Trophoblast cell (in vitro differentiated cells and primary cell): ENCODE results near the gene KATNAL1.

Experiments used
- DNase-seq, 2 donors: peaks; one replicate each; pipeline ENCODE4 v3.0.0-alpha.2; 2016
- H2AFZ ChIP-seq: 2 replicates; pipeline ENCODE4 v1.6.1; 2013; ENCODE audit warnings: low read length, moderate library complexity, mild to moderate bottlenecking; ENCODE audit not compliant: insufficient read depth, poor library complexity
- H2AK5ac ChIP-seq: 2 replicates; pipeline ENCODE4 v1.6.1; 2013; ENCODE audit warnings: mild to moderate bottlenecking, low read length
- H2BK120ac ChIP-seq: 2 replicates; pipeline ENCODE4 v1.6.1; 2013; ENCODE audit warnings: low read length, mild to moderate bottlenecking, moderate library complexity; ENCODE audit not compliant: insufficient read depth, poor library complexity
- H2BK12ac ChIP-seq: 2 replicates; pipeline ENCODE4 v1.6.1; 2013; ENCODE audit warnings: mild to moderate bottlenecking, low read length, moderate library complexity
- H2BK5ac ChIP-seq: 2 replicates; pipeline ENCODE4 v1.6.1; 2013; ENCODE audit warnings: low read length, low read depth, moderate library complexity, mild to moderate bottlenecking; ENCODE audit not compliant: poor library complexity
- H3K14ac ChIP-seq: 2 replicates; pipeline ENCODE4 v1.6.1; 2013; ENCODE audit warnings: mild to moderate bottlenecking, low read length
- H3K18ac ChIP-seq: 2 replicates; pipeline ENCODE4 v1.6.1; 2013; ENCODE audit warnings: mild to moderate bottlenecking, low read length
- H3K23ac ChIP-seq: 2 replicates; pipeline ENCODE4 v1.6.1; 2013; ENCODE audit warnings: low read length
- H3K27ac ChIP-seq: 2 replicates; pipeline ENCODE4 v1.5.1; 2013; ENCODE audit warnings: low read depth, mild to moderate bottlenecking, inconsistent platforms, low read length, moderate library complexity
- H3K27me3 ChIP-seq: 2 replicates; pipeline ENCODE4 v1.6.1; 2013; ENCODE audit warnings: inconsistent platforms, mild to moderate bottlenecking, low read length, moderate library complexity; ENCODE audit not compliant: insufficient read depth
- H3K36me3 ChIP-seq, 2 experiments: 1 replicate in 1 of 2; 2 replicates in 1 of 2; pipeline ENCODE4 v1.6.1; 2013; ENCODE audit warnings: low read length in 2 of 2, mild to moderate bottlenecking in 2 of 2, moderate library complexity in 1 of 2; ENCODE audit not compliant: insufficient read depth in 2 of 2, control insufficient read depth in 1 of 2
- H3K4ac ChIP-seq: 2 replicates; pipeline ENCODE4 v1.6.1; 2013; ENCODE audit warnings: low read depth, mild to moderate bottlenecking, low read length, moderate library complexity
- H3K4me1 ChIP-seq, 2 experiments: 1 replicate in 1 of 2; 2 replicates in 1 of 2; pipeline ENCODE4 v1.6.1; 2013; ENCODE audit warnings: low read length in 2 of 2, mild to moderate bottlenecking in 2 of 2, moderate library complexity in 1 of 2; ENCODE audit not compliant: insufficient read depth in 2 of 2, control insufficient read depth in 1 of 2
- H3K4me2 ChIP-seq: 2 replicates; pipeline ENCODE4 v1.6.1; 2013; ENCODE audit warnings: inconsistent platforms, mild to moderate bottlenecking, low read length, moderate library complexity
- H3K4me3 ChIP-seq: 2 replicates; pipeline ENCODE4 v1.5.1; 2013; ENCODE audit warnings: mild to moderate bottlenecking, low read depth, low read length, inconsistent platforms
- H3K79me1 ChIP-seq: one replicate; pipeline ENCODE4 v1.6.1; 2013; ENCODE audit warnings: low read length
- H3K79me2 ChIP-seq: 2 replicates; pipeline ENCODE4 v1.6.1; 2013; ENCODE audit warnings: low read length, mild to moderate bottlenecking; ENCODE audit not compliant: control insufficient read depth, insufficient read depth, poor library complexity
- H3K9ac ChIP-seq: 2 replicates; pipeline ENCODE4 v1.6.1; 2013; ENCODE audit warnings: mild to moderate bottlenecking, low read length
- H3K9me3 ChIP-seq: 2 replicates; pipeline ENCODE4 v1.6.1; 2013; ENCODE audit warnings: low read depth, mild to moderate bottlenecking, control low read depth, inconsistent platforms, low read length; ENCODE audit not compliant: insufficient read depth
- H4K12ac ChIP-seq: 2 replicates; pipeline ENCODE4 v1.6.1; 2013; ENCODE audit warnings: low read depth, mild to moderate bottlenecking, low read length, moderate library complexity
- H4K8ac ChIP-seq: 2 replicates; pipeline ENCODE4 v1.6.1; 2013; ENCODE audit warnings: low read depth, mild to moderate bottlenecking, low read length, moderate library complexity
- H4K91ac ChIP-seq: one replicate; pipeline ENCODE4 v1.6.1; 2013; ENCODE audit warnings: low read depth, mild to moderate bottlenecking, low read length, moderate library complexity
- WGBS: extraction: QIAGEN DNeasy Blood & Tissue Kit; methylation state at CpG from one replicate; pipeline ENCODE4 v1.1.7; 2013; ENCODE audit warnings: missing lambda C conversion rate; ENCODE audit not compliant: insufficient read length, insufficient coverage; ENCODE audit errors: extremely low coverage; 5-methylcytosine and 5-hydroxymethylcytosine counted together

KATNAL1 gene

GRCh38 chr13:30193279-30194234, 113.8 kb downstream of the KATNAL1 start:
- Histone ChIP-seq H2BK5ac (no peak overlapping the region), H3K18ac (no peak overlapping the region), H3K36me3 (no peaks in the 10 kb centered on the region), H3K4me3 (no peak overlapping the region), H2BK120ac (no peak overlapping the region), H2AFZ (no peak overlapping the region), H3K27me3 (no peaks in the 10 kb centered on the region), H3K4me1 (peaks cover 3 to 7% of the 10 kb centered on the region in 2 experiments), H4K8ac (no peak overlapping the region), H4K12ac (no peak overlapping the region), H3K9ac (no peak overlapping the region), H4K91ac (no peak overlapping the region), H3K4ac (no peak overlapping the region), H3K27ac (no peak overlapping the region), H3K23ac (no peak overlapping the region), H2BK12ac (no peak overlapping the region), H3K4me2 (no peak overlapping the region), H3K79me1 (no peaks in the 10 kb centered on the region), H3K14ac (no peak overlapping the region), H2AK5ac (no peak overlapping the region), H3K79me2 (no peaks in the 10 kb centered on the region), H3K9me3 (no peaks in the 10 kb centered on the region)
- no CpG with 5 or more reads among the region's 11 CpGs for WGBS
- no peak for DNase-seq

- H4K12ac ChIP-seq: no peak overlapping the region
- H3K9ac ChIP-seq: no peak overlapping the region
- WGBS: no CpG with 5 or more reads among the region's 10 CpGs
- H3K18ac ChIP-seq: no peak overlapping the region
- H2BK12ac ChIP-seq: no peak overlapping the region
- H2BK5ac ChIP-seq: no peak overlapping the region
- H3K79me1 ChIP-seq: no peaks in the 10 kb centered on the region
- no peak overlapping the region for H4K8ac ChIP-seq
- H4K91ac ChIP-seq: no peak overlapping the region
- peaks cover 3 to 7% of the 10 kb centered on the region in 2 experiments for H3K4me1 ChIP-seq
- H2BK120ac ChIP-seq: no peak overlapping the region
- H3K23ac ChIP-seq: no peak overlapping the region
- no peaks in the 10 kb centered on the region for H3K36me3 ChIP-seq
- no peak overlapping the region for H3K27ac ChIP-seq
- H3K4me2 ChIP-seq: no peak overlapping the region
- H2AFZ ChIP-seq: no peak overlapping the region
- H3K14ac ChIP-seq: no peak overlapping the region
- H3K79me2 ChIP-seq: no peaks in the 10 kb centered on the region
- H3K27me3 ChIP-seq: no peaks in the 10 kb centered on the region
- no peaks in the 10 kb centered on the region for H3K9me3 ChIP-seq
- H2AK5ac ChIP-seq: no peak overlapping the region
- H3K4me3 ChIP-seq: no peak overlapping the region
- DNase-seq: peak in 1 of 2 donors; percentile 6
- H3K4ac ChIP-seq: no peak overlapping the region
These were observed 114.8 kb downstream of the KATNAL1 start for GRCh38 chr13:30192320-30193093.

GRCh38 chr13:30191491-30192100, 115.8 kb downstream of the KATNAL1 start:
- H3K9ac ChIP-seq: no peak overlapping the region
- H3K4me2 ChIP-seq: no peak overlapping the region
- H2AK5ac ChIP-seq: no peak overlapping the region
- H3K18ac ChIP-seq: no peak overlapping the region
- no peak overlapping the region for H3K4me3 ChIP-seq
- no peak overlapping the region for H4K91ac ChIP-seq
- no peak overlapping the region for H2BK12ac ChIP-seq
- H3K79me2 ChIP-seq: no peaks in the 10 kb centered on the region
- peaks cover 3 to 11% of the 10 kb centered on the region in 2 experiments for H3K4me1 ChIP-seq
- H3K23ac ChIP-seq: no peak overlapping the region
- H3K14ac ChIP-seq: no peak overlapping the region
- no peaks in the 10 kb centered on the region for H3K79me1 ChIP-seq
- no CpG with 5 or more reads among the region's 5 CpGs for WGBS
- H2BK5ac ChIP-seq: no peak overlapping the region
- no peak overlapping the region for H2AFZ ChIP-seq
- no peak overlapping the region for H3K4ac ChIP-seq
- H3K27ac ChIP-seq: no peak overlapping the region
- H4K12ac ChIP-seq: no peak overlapping the region
- DNase-seq: no peak
- H3K36me3 ChIP-seq: no peaks in the 10 kb centered on the region
- no peaks in the 10 kb centered on the region for H3K9me3 ChIP-seq
- H3K27me3 ChIP-seq: no peaks in the 10 kb centered on the region
- no peak overlapping the region for H4K8ac ChIP-seq
- H2BK120ac ChIP-seq: no peak overlapping the region

- Histone ChIP-seq H3K36me3 (no peaks in the 10 kb centered on the region), H3K18ac (no peak overlapping the region), H3K23ac (no peak overlapping the region), H3K79me2 (no peaks in the 10 kb centered on the region), H3K27me3 (no peaks in the 10 kb centered on the region), H3K79me1 (no peaks in the 10 kb centered on the region), H3K4me3 (no peak overlapping the region), H3K4me1 (peaks cover 9 to 13% of the 10 kb centered on the region in 2 experiments), H3K4ac (no peak overlapping the region), H2BK5ac (no peak overlapping the region), H4K12ac (no peak overlapping the region), H3K27ac (no peak overlapping the region), H4K91ac (no peak overlapping the region), H2AK5ac (no peak overlapping the region), H3K9ac (no peak overlapping the region), H4K8ac (no peak overlapping the region), H3K14ac (no peak overlapping the region), H2AFZ (no peak overlapping the region), H2BK12ac (peak overlapping the region; percentile 31), H2BK120ac (no peak overlapping the region), H3K9me3 (no peaks in the 10 kb centered on the region), H3K4me2 (no peak overlapping the region)
- no CpG with 5 or more reads among the region's 10 CpGs for WGBS
- peak in 1 of 2 donors; percentile 3 for DNase-seq
These were observed 120.5 kb downstream of the KATNAL1 start for GRCh38 chr13:30186634-30187415.
